Heart left ventricle (tissue), 13 donors: ENCODE measurements around the gene ADRM1.

Experiments used
- POLR2A ChIP-seq, 2 donors: fragments of 450-650 bp; IDR thresholded peaks; one replicate each; pipeline ENCODE4 v1.6.1; 2017; ENCODE audit warnings: antibody characterized with exemption in 2 of 2, mild to moderate bottlenecking in 2 of 2, moderate library complexity in 2 of 2
- TF ChIP-seq, protein P1 (sequence below), 12 donors: fragments of 200-600 bp; sonication (generic) in 4 of 12; IDR thresholded peaks; one replicate each; pipeline versions ENCODE4 v1.5.0 to v1.8.0; 2018 to 2022; ENCODE audit warnings: antibody characterized with exemption in 12 of 12, mild to moderate bottlenecking in 5 of 12
- donor health status: ischemic (EF 13 %, LVEDD 7.1; RV severe dilation, severe dysfunction).
- donor health status: DM: no; HTN: yes; CAD: no.
- donor health status: DM: no; HTN: no; CAD: no.
- donor health status: ischemic (EF 25% LVEDD 6.9; RV normal size, moderate dysfunction).
- donor health status: ischemic (EF 25% LVEDD 5.7; RV mildly dilated, moderate dysfunction).
- donor health status: ischemic (EF 35%, LVEDD 5.7; RV mildly dilated, moderate dysfunction).
- donor health status: nonischemic (EF 11% LVEDD 7.7; RV severe dilation, severe dysfunction).
- donor health status: DM: yes; HTN: yes; CAD: no.
- donor health status: PGD.
- donor health status: ischemic (EF 29% LVEDD 5.4; RV normal size, mild dysfunction).
- donor health status: nonischemic (EF 23%, LVEDD 6.1; RV moderate dilation, normal function).

- TF ChIP-seq, protein P1, sequence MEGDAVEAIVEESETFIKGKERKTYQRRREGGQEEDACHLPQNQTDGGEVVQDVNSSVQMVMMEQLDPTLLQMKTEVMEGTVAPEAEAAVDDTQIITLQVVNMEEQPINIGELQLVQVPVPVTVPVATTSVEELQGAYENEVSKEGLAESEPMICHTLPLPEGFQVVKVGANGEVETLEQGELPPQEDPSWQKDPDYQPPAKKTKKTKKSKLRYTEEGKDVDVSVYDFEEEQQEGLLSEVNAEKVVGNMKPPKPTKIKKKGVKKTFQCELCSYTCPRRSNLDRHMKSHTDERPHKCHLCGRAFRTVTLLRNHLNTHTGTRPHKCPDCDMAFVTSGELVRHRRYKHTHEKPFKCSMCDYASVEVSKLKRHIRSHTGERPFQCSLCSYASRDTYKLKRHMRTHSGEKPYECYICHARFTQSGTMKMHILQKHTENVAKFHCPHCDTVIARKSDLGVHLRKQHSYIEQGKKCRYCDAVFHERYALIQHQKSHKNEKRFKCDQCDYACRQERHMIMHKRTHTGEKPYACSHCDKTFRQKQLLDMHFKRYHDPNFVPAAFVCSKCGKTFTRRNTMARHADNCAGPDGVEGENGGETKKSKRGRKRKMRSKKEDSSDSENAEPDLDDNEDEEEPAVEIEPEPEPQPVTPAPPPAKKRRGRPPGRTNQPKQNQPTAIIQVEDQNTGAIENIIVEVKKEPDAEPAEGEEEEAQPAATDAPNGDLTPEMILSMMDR (IDR thresholded peaks at IDR 0.05): no peak
- no peak for TF ChIP-seq POLR2A (IDR thresholded peaks at IDR 0.05)
These were observed 8.4 kb downstream of the ADRM1 start for GRCh38 chr20:62311150-62311549.
